IPS DF 4.7 (cell line): ENCODE measurements around the gene VWA5B2.

Experiments
- DNase-seq: peaks from one replicate; pipeline ENCODE4 v3.0.0-alpha.2; 2013; ENCODE audit warnings: low spot score; ENCODE audit errors: extremely low read depth

Gene VWA5B2

GRCh38 chr3:184275381-184275701, 46.0 kb downstream of the VWA5B2 start:
- DNase-seq = no peak

- DNase-seq = no peak
These were observed 46.9 kb downstream of the VWA5B2 start, which contains the start of gene ECE2 for GRCh38 chr3:184275961-184276910. Gene ECE2, plus strand, starts transcription at chr3:184276022. Its CDS starts 132 bp downstream, at chr3:184276154.

GRCh38 chr3:184277366-184277765, 48.0 kb downstream of the VWA5B2 start:
- DNase-seq = no peak

- no peak for DNase-seq
These were observed 53.6 kb downstream of the VWA5B2 start for GRCh38 chr3:184282941-184283340.

GRCh38 chr3:184283681-184284080, 54.3 kb downstream of the VWA5B2 start:
- DNase-seq = no peak

- no peak for DNase-seq
These were observed 55.3 kb downstream of the VWA5B2 start for GRCh38 chr3:184284696-184285095.

- peak; percentile 71 for DNase-seq
These were observed 60.1 kb downstream of the VWA5B2 start for GRCh38 chr3:184289426-184289938.

- no peak for DNase-seq
These were observed 60.9 kb downstream of the VWA5B2 start for GRCh38 chr3:184290331-184290730.

GRCh38 chr3:184291044-184291737, 61.8 kb downstream of the VWA5B2 start:
- no peak for DNase-seq
